Retinal pigment epithelial cell (primary cell): ENCODE measurements around the gene MTMR12.
"Not testable (repeated sequence)": the region's sequence is repeated elsewhere in the genome, so short reads cannot be mapped to it uniquely, and the experiment has no call there.

Source experiments
- DNase-seq: peaks from one replicate; pipeline ENCODE4 v3.0.0-alpha.2; 2010; ENCODE audit warnings: low read depth
- H3K4me3 ChIP-seq: 2 replicates; pipeline ENCODE4 v1.5.1; 2011; ENCODE audit warnings: mild to moderate bottlenecking, low read length, control low read depth, moderate library complexity
- TF ChIP-seq, protein P1 (sequence below): conservative IDR thresholded peaks from 2 replicates; pipeline ENCODE4 v1.5.1; 2011; ENCODE audit warnings: low read depth, low read length, control low read depth, inconsistent platforms

MTMR12 gene

DNA sequence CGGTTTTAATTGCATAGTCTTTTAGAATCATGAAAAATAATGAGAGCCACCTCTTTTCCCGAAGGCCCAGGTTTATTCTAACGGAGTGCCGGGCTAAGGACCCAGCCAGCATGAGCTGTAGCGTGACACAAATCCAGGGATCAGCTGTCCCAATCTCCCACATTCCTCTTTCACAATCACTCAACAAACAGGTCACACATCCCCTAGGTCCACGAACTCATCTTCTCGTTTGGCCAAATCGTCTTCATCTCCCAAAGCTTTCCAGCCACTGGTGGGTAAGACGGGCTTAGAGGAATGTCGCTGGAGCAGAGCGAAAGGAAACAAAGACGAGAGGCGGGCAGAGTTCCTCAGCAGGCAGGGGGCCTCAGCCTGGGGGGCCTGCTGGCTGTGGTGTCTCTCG, 83.2 kb downstream of the MTMR12 start:
- DNase-seq, result no peak
- TF ChIP-seq, protein P1, sequence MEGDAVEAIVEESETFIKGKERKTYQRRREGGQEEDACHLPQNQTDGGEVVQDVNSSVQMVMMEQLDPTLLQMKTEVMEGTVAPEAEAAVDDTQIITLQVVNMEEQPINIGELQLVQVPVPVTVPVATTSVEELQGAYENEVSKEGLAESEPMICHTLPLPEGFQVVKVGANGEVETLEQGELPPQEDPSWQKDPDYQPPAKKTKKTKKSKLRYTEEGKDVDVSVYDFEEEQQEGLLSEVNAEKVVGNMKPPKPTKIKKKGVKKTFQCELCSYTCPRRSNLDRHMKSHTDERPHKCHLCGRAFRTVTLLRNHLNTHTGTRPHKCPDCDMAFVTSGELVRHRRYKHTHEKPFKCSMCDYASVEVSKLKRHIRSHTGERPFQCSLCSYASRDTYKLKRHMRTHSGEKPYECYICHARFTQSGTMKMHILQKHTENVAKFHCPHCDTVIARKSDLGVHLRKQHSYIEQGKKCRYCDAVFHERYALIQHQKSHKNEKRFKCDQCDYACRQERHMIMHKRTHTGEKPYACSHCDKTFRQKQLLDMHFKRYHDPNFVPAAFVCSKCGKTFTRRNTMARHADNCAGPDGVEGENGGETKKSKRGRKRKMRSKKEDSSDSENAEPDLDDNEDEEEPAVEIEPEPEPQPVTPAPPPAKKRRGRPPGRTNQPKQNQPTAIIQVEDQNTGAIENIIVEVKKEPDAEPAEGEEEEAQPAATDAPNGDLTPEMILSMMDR, result no peak
- H3K4me3 ChIP-seq, result no peak overlapping the region

DNA sequence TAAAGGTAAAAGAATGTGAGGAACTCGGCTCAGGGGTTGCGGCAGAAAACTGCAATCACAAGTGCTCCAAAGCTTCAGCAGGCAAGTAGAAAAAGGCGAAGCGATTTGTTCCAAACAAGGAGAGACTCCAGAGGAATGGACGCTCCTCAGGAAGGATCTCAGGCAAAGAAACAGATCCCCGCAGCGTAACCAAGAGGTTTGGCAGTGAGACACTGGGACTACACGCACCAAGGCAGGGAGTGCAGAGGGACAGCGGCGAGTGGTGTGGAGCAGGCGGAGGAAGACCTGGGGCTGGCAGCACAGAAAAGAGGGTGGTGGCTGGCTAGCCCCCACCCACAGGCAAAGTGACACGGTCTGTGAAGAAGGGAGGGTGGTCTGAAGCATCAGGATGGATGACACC, 83.9 kb downstream of the MTMR12 start:
- peak overlapping the region; percentile 2 for H3K4me3 ChIP-seq
- TF ChIP-seq, protein P1, result no peak
- DNase-seq, result no peak

GRCh38 chr5:32225445-32225844, 87.3 kb downstream of the MTMR12 start:
- DNase-seq, result peak; percentile 89
- H3K4me3 ChIP-seq, result no peak overlapping the region
- TF ChIP-seq, protein P1, result no peak

- TF ChIP-seq, protein P1, result no peak
- peak; percentile 77 for DNase-seq
Measured at GRCh38 chr5:32223972-32224609, 88.6 kb downstream of the MTMR12 start.

GRCh38 chr5:32222723-32223470, 89.8 kb downstream of the MTMR12 start:
- TF ChIP-seq, protein P1, result no peak
- no peak overlapping the region for H3K4me3 ChIP-seq
- DNase-seq, result no peak

More at GRCh38 chr5:32223972-32224609, 88.6 kb downstream of the MTMR12 start:
- no peak overlapping the region for H3K4me3 ChIP-seq

DNA sequence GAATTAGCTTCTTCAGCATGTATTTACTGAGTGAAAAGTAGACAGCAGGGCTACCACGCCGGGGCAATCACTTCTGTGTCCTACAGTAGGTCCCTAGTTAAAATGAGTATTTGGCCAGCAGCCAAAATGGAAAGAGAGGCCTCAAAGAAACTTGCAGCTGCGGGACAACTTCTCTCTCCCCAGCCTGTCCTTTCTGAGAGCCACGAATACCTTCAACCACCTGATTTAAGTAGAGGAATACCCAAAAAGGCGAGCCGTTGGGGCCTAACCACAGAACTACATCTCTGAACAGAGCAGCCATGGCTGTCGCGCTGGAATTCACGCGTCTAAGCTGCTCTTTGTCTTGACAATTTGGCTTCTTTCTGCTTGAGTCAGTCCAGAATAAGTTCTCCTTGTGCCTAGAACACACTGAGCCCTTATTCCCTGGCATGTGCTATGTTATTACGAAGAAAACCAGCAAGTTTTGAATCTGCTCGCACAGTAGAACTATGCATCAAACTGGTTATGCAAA, 94.8 kb downstream of the MTMR12 start:
- TF ChIP-seq, protein P1, result no peak
- no peak for DNase-seq

DNA sequence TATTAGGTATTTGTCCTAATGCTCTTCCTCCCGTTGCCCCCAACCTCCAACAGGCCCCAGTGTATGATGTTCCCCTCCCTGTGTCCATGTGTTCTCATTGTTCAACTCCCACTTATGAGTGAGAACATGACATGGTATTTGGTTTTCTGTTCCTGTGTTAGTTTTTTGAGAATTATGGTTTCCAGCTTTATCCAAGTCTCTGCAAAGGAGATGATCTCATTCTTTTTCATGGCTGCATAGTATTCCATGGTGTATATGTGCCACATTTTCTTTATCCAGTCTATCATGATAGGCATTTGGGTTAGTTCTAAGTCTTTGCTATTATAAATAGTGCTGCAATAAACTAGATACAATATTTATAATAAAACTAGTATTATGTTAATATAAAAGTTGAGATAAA, 98.4 kb downstream of the MTMR12 start:
- not testable (repeated sequence) for DNase-seq, H3K4me3 ChIP-seq

More for the DNA sequence above, 94.8 kb downstream of the MTMR12 start:
- no peak overlapping the region for H3K4me3 ChIP-seq
